Glomerular visceral epithelial cell (primary cell): ENCODE measurements around the gene HACE1.
A peak's percentile ranks its signal among the peaks of the same experiment; 100 is the strongest.
"Not testable (repeated sequence)": the region's sequence is repeated elsewhere in the genome, so short reads cannot be mapped to it uniquely, and the experiment has no call there.

ENCODE experiments used
- DNase-seq: peaks from one replicate; pipeline ENCODE4 v3.0.0-alpha.2; 2016; ENCODE audit errors: extremely low spot score

Gene HACE1

GRCh38 chr6:104859225-104860146 is at the start of gene HACE1:
HACE1 (minus strand) TSS chr6:104859919; CDS start chr6:104859642, 277 bp downstream.
- peak; percentile 88 for DNase-seq

- no peak for DNase-seq
Observed at GRCh38 chr6:104908888-104909525, 49.3 kb upstream of the HACE1 start.

GRCh38 chr6:104908031-104908887 is 48.5 kb upstream of the HACE1 start:
- DNase-seq = no peak

GRCh38 chr6:104898893-104899292 is 39.2 kb upstream of the HACE1 start:
- DNase-seq = not testable (repeated sequence)

GRCh38 chr6:104896914-104897313 is 37.2 kb upstream of the HACE1 start:
- DNase-seq = no peak

- DNase-seq = no peak
Observed at GRCh38 chr6:104888066-104888465, 28.3 kb upstream of the HACE1 start.

- DNase-seq = peak; percentile 15
Observed at GRCh38 chr6:104887350-104887749, 27.6 kb upstream of the HACE1 start.

- DNase-seq = no peak
Observed at GRCh38 chr6:104885518-104886043, 25.9 kb upstream of the HACE1 start.

GRCh38 chr6:104884867-104885517 is 25.3 kb upstream of the HACE1 start:
- no peak for DNase-seq

GRCh38 chr6:104881964-104882668 is 22.4 kb upstream of the HACE1 start:
- no peak for DNase-seq

- DNase-seq = no peak
Observed at GRCh38 chr6:104862456-104862855, 2.7 kb upstream of the HACE1 start.

- DNase-seq = no peak
Observed at GRCh38 chr6:104860221-104860620, 502 bp upstream of the HACE1 start.

- peak; percentile 9 for DNase-seq
Observed at GRCh38 chr6:104858642-104859041, 1.1 kb downstream of the HACE1 start.

- DNase-seq = peak; percentile 17
Observed at GRCh38 chr6:104855507-104855906, 4.2 kb downstream of the HACE1 start.

GRCh38 chr6:104847721-104848120 is 12.0 kb downstream of the HACE1 start:
- not testable (repeated sequence) for DNase-seq

GRCh38 chr6:104843229-104843628 is 16.5 kb downstream of the HACE1 start:
- DNase-seq = no peak

GRCh38 chr6:104837158-104837557 is 22.6 kb downstream of the HACE1 start:
- DNase-seq = no peak

GRCh38 chr6:104836479-104837020 is 23.2 kb downstream of the HACE1 start:
- not testable (repeated sequence) for DNase-seq

GRCh38 chr6:104835782-104836181 is 23.9 kb downstream of the HACE1 start:
- no peak for DNase-seq
